KBM-7 (cell line): ENCODE results near the gene IARS2.
"Not testable (repeated sequence)": the region's sequence is repeated elsewhere in the genome, so short reads cannot be mapped to it uniquely, and the experiment has no call there.

Source experiments
- DNase-seq: peaks from one replicate; pipeline ENCODE4 v3.0.0-alpha.2; 2015
- in situ Hi-C: fragments of 300-500 bp; cut with MboI; formaldehyde crosslinking; loops from 2 replicates; pipeline ENCODE4 v1.14.3; 2020; ENCODE audit warnings: low sequenced_read_pairs, low pct_unique_long_range_greater_than_20kb, mixed read lengths

The IARS2 gene

GRCh38 chr1:220094016-220094911, at the start of gene IARS2:
Gene IARS2, plus strand, starts transcription at chr1:220094132. Its CDS starts 85 bp downstream, at chr1:220094217.
- in situ Hi-C loops, result no loop called here
- DNase-seq, result peak; percentile 76

GRCh38 chr1:220044678-220045355, 49.1 kb upstream of the IARS2 start:
- in situ Hi-C loops, result no loop called here
- DNase-seq, result peak; percentile 45

- in situ Hi-C loops, result no loop called here
- DNase-seq, result peak; percentile 55
These were observed 48.4 kb upstream of the IARS2 start for GRCh38 chr1:220045356-220046051.

- in situ Hi-C loops, result no loop called here
- DNase-seq, result peak; percentile 98
These were observed 47.6 kb upstream of the IARS2 start, which contains the start of gene EPRS1 for GRCh38 chr1:220046052-220046930. Gene EPRS1, minus strand, starts transcription at chr1:220046505. Its CDS starts 117 bp downstream, at chr1:220046388.

- in situ Hi-C loops, result no loop called here
- no peak for DNase-seq
These were observed 37.6 kb upstream of the IARS2 start for GRCh38 chr1:220056374-220056773.

GRCh38 chr1:220060876-220061275, 33.1 kb upstream of the IARS2 start:
- DNase-seq, result no peak
- in situ Hi-C loops, result no loop called here

- in situ Hi-C loops, result no loop called here
- DNase-seq, result no peak
These were observed 31.3 kb upstream of the IARS2 start for GRCh38 chr1:220062629-220063028.

GRCh38 chr1:220067269-220068204, 26.4 kb upstream of the IARS2 start:
- in situ Hi-C loops, result no loop called here
- DNase-seq, result no peak

GRCh38 chr1:220076861-220077762, 16.8 kb upstream of the IARS2 start:
- DNase-seq, result no peak
- in situ Hi-C loops, result no loop called here

- in situ Hi-C loops, result no loop called here
- peak; percentile 6 for DNase-seq
These were observed 16.0 kb upstream of the IARS2 start for GRCh38 chr1:220077887-220078286.

GRCh38 chr1:220084460-220084859, 9.5 kb upstream of the IARS2 start:
- DNase-seq, result no peak
- in situ Hi-C loops, result no loop called here

- DNase-seq, result peak; percentile 11
- in situ Hi-C loops, result not testable (repeated sequence)
These were observed 7.7 kb upstream of the IARS2 start for GRCh38 chr1:220086261-220086686.

- in situ Hi-C loops, result no loop called here
- DNase-seq, result peak; percentile 94
These were observed 4.0 kb upstream of the IARS2 start, which contains the start of gene BPNT1 for GRCh38 chr1:220089650-220090556. Gene BPNT1, minus strand, starts transcription at chr1:220089788. Its CDS starts 9,942 bp downstream, at chr1:220079846.

GRCh38 chr1:220092694-220093093, 1.2 kb upstream of the IARS2 start:
- no peak for DNase-seq
- in situ Hi-C loops, result no loop called here

- DNase-seq, result no peak
- in situ Hi-C loops, result no loop called here
These were observed 444 bp upstream of the IARS2 start for GRCh38 chr1:220093361-220094015.
